Measurements from ENCODE around the gene ITGA11. TPM values are rescaled to one million over a fixed set of nuclear protein-coding genes. Genes with fewer than 3 reads are reported as not detected.

The ITGA11 gene
- total and polyA plus RNA-seq, 8 donors = 0.08 to 12.1 (median 2.0) TPM

- no peaks in the 10 kb centered on the region for H3K36me3 ChIP-seq
- intact Hi-C loops (cut with DNase I; ENCODE audit: low total_unique reads) = loop anchor here (10.0 kb wide), 2 partner anchors 78 to 128 kb away; no protein-coding TSS in a partner anchor
- H3K9me3 ChIP-seq = no peaks in the 10 kb centered on the region
- TF ChIP-seq POLR2A (IDR thresholded peaks at IDR 0.05) (no peak), EP300 (IDR thresholded peaks at IDR 0.05) (no peak), CTCF (IDR thresholded peaks at IDR 0.05) (no peak), POLR2AphosphoS5 (IDR thresholded peaks at IDR 0.05) (no peak)
- DNase-seq = peak in 1 of 2 donors; percentile 13
- no peaks in the 10 kb centered on the region for H3K27me3 ChIP-seq
- no peak overlapping the region for H3K4me3 ChIP-seq
- no peak overlapping the region for H3K27ac ChIP-seq
- peaks cover 0 to 7% (median 0%) of the 10 kb centered on the region in 4 donors for H3K4me1 ChIP-seq
- WGBS, 5 donors = 81 to 95% (median 85%) methylated on average over 5 of the region's 5 CpGs
Measured at GRCh38 chr15:68382286-68383007, 49.5 kb downstream of the ITGA11 start.

- H3K9me3 ChIP-seq = no peaks in the 10 kb centered on the region
- TF ChIP-seq CTCF (IDR thresholded peaks at IDR 0.05) = no peak
- no peak for TF ChIP-seq POLR2AphosphoS5 (IDR thresholded peaks at IDR 0.05)
- TF ChIP-seq POLR2A (IDR thresholded peaks at IDR 0.05) = no peak
- no peak for TF ChIP-seq EP300 (IDR thresholded peaks at IDR 0.05)
- H3K4me1 ChIP-seq = peaks cover 0 to 7% (median 0%) of the 10 kb centered on the region in 4 donors
- no peak overlapping the region for H3K27ac ChIP-seq
- intact Hi-C loops (cut with DNase I; ENCODE audit: low total_unique reads) = loop anchor here (10.0 kb wide), 2 partner anchors 76 to 126 kb away; no protein-coding TSS in a partner anchor
- no peaks in the 10 kb centered on the region for H3K27me3 ChIP-seq
- WGBS, 5 donors = 93 to 96% (median 95%) methylated on average over 5 of the region's 5 CpGs
- no peak overlapping the region for H3K4me3 ChIP-seq
- H3K36me3 ChIP-seq = no peaks in the 10 kb centered on the region
- peak in 1 of 2 donors; percentile 3 for DNase-seq
Measured at GRCh38 chr15:68380456-68380855, 51.5 kb downstream of the ITGA11 start.

GRCh38 chr15:68379759-68380290, 52.1 kb downstream of the ITGA11 start:
- DNase-seq = peak; percentile 3 to 49
- Histone ChIP-seq H3K27ac (no peak overlapping the region), H3K9me3 (no peaks in the 10 kb centered on the region), H3K4me1 (peaks cover 0 to 7% (median 0%) of the 10 kb centered on the region in 4 donors), H3K36me3 (no peaks in the 10 kb centered on the region), H3K4me3 (no peak overlapping the region), H3K27me3 (no peaks in the 10 kb centered on the region)
- TF ChIP-seq CTCF (IDR thresholded peaks at IDR 0.05) = no peak
- no peak for TF ChIP-seq EP300 (IDR thresholded peaks at IDR 0.05)
- TF ChIP-seq POLR2AphosphoS5 (IDR thresholded peaks at IDR 0.05) = no peak
- no peak for TF ChIP-seq POLR2A (IDR thresholded peaks at IDR 0.05)
- 64 to 75% (median 70%) methylated on average over 2 to 3 of the region's 3 CpGs for WGBS, 5 donors
- intact Hi-C loops (cut with DNase I; ENCODE audit: low total_unique reads) = loop anchor here (10.0 kb wide), 2 partner anchors 75 to 125 kb away; no protein-coding TSS in a partner anchor

GRCh38 chr15:68379058-68379758, 52.8 kb downstream of the ITGA11 start:
- 77 to 85% (median 81%) methylated on average over 8 of the region's 8 CpGs for WGBS, 5 donors
- Histone ChIP-seq H3K36me3 (no peaks in the 10 kb centered on the region), H3K9me3 (no peaks in the 10 kb centered on the region), H3K4me3 (no peak overlapping the region), H3K27ac (no peak overlapping the region), H3K4me1 (peaks cover 0 to 6% (median 0%) of the 10 kb centered on the region in 4 donors), H3K27me3 (no peaks in the 10 kb centered on the region)
- intact Hi-C loops (cut with DNase I; ENCODE audit: low total_unique reads) = no loop called here
- TF ChIP-seq POLR2AphosphoS5 (IDR thresholded peaks at IDR 0.05) = no peak
- no peak for TF ChIP-seq EP300 (IDR thresholded peaks at IDR 0.05)
- TF ChIP-seq CTCF (IDR thresholded peaks at IDR 0.05) = no peak
- TF ChIP-seq POLR2A (IDR thresholded peaks at IDR 0.05) = no peak
- peak in 1 of 2 donors; percentile 17 for DNase-seq

Data from stomach (tissue), 9 donors.